Glomerular endothelial cell (primary cell): ENCODE measurements around the gene FOXK2. TPM values are rescaled to one million over a fixed set of nuclear protein-coding genes. Genes with fewer than 3 reads are reported as not detected.
"Not testable (repeated sequence)": the region's sequence is repeated elsewhere in the genome, so short reads cannot be mapped to it uniquely, and the experiment has no call there.

Experiments used
- DNase-seq: peaks from one replicate; pipeline ENCODE4 v3.0.0-alpha.2; 2011; ENCODE audit warnings: low read depth, low spot score; ENCODE audit errors: extremely low read depth
- total RNA-seq: library from RNA; depleted of rRNA; stranded (reverse); fragments of >200 nt; gene quantifications from 2 replicates; pipeline ENCODE4 v1.2.3, GENCODE V29; 2015

FOXK2 gene
- total RNA-seq, 1 donor from 2014 or later: 55.0 TPM

GRCh38 chr17:82561429-82562035, 42.0 kb downstream of the FOXK2 start:
- DNase-seq: no peak

GRCh38 chr17:82562718-82563220, 43.2 kb downstream of the FOXK2 start:
- not testable (repeated sequence) for DNase-seq

GRCh38 chr17:82563318-82563717, 43.8 kb downstream of the FOXK2 start:
- DNase-seq: no peak

DNA sequence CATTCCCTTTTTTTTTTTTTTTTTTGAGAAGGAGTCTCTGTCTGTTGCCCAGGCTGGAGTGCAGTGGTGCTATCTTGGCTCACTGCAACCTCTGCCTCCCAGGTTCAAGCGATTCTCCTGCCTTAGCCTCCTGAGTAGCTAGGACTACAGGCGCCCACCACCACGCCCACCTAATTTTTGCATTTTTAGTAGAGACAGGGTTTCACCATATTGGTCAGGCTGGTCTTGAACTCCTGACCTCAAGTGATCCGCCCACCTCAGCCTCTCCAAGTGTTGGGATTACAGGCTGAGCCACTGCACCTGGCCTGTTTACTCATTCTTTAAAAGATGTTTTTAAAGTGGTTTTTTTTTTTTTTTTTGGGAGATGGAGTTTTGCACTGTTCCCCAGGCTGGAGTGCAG, 44.2 kb downstream of the FOXK2 start:
- DNase-seq: not testable (repeated sequence)

DNA sequence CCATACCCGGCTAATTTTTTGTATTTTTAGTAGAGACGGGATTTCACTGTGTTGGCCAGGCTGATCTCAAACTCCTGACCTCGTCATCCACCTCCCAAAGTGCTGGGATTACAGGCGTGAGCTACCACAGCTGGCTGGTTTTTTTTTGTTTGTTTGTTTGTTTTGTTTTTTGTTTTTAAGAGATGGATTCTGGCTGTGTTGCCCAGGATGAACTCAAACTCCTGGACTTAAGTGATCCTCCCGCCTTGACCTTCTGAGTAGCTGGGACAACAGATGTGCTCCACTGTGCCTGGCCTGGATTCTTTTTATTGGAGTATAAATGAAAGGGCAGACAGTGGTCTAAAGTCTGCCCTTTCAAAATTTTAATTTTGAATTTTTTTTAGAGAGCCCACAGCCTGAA, 44.7 kb downstream of the FOXK2 start:
- DNase-seq: no peak

DNA sequence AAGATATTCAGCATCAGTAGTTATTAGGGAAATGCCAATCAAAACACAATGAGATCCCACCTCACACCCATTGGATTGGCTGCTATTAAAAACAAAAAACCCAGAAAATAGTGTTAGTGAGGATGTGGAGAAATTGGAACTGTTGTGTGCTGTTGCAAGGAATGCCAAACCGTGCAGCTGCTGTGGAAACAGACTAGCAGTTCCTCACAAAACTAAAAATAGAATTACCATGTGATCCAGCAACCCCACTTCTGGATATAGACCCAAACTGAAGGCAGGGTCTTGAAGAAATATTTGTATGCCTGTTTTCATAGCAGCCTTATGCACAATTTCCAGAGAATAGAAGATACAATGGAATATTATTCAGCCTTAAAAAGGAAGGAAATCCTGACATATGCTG, 46.0 kb downstream of the FOXK2 start:
- DNase-seq: no peak

- no peak for DNase-seq
Observed at GRCh38 chr17:82566129-82566960, 46.8 kb downstream of the FOXK2 start.

GRCh38 chr17:82567286-82567685, 47.8 kb downstream of the FOXK2 start:
- DNase-seq: no peak

DNA sequence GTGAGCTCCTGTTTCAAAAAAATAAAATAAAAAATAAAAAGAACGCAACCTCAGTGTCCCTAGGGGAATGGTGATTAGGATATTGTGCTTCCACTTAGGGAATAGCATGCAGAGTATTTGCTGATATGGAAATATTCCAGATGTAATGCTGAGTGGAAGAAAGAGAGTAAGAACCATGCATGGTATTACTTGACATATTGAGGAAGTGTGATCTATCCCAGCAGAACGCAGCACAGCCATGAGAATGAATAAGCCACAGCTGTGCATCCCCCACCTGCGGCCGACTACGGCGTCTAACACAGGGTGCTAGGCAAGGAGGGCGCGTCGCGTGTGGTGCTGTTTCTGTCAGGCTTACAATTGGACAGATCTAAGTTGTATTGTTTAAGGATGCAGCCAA, 49.5 kb downstream of the FOXK2 start:
- DNase-seq: no peak

GRCh38 chr17:82569621-82570020, 50.1 kb downstream of the FOXK2 start:
- no peak for DNase-seq

GRCh38 chr17:82570277-82570676, 50.7 kb downstream of the FOXK2 start:
- DNase-seq: no peak

- no peak for DNase-seq
Observed at GRCh38 chr17:82571855-82572254, 52.3 kb downstream of the FOXK2 start.

- DNase-seq: no peak
Observed at GRCh38 chr17:82574041-82574440, 54.5 kb downstream of the FOXK2 start.

DNA sequence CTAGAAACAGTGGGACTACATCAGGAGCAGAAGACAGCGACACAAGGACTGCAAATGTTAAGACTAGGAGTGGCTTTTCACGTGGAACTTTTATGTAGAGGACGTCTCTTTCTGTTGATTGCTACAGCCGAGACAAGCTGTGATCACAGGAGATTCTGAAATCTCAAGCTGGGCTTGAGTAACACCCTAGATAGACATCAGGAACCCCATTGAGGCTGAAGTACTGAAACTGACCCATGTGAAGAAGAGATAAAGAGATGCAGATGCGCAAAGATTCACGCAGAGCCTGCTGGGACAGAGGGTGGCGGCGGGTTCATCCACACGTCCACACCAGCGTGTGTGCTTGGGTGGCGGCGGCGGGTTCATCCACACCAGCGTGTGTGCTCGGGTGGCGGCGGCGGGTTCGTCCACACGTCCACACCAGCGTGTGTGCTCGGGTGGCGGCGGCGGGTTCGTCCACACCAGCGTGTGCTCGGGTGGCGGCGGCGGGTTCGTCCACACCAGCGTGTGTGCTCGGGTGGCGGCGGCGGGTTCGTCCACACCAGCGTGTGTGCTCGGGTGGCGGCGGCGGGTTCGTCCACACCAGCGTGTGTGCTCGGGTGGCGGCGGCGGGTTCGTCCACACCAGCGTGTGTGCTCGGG, 56.2 kb downstream of the FOXK2 start:
- DNase-seq: not testable (repeated sequence)

- no peak for DNase-seq
Observed at GRCh38 chr17:82577300-82577699, 57.8 kb downstream of the FOXK2 start.

- not testable (repeated sequence) for DNase-seq
Observed at GRCh38 chr17:82579969-82580368, 60.4 kb downstream of the FOXK2 start.

GRCh38 chr17:82582213-82582612, 62.7 kb downstream of the FOXK2 start:
- no peak for DNase-seq

DNA sequence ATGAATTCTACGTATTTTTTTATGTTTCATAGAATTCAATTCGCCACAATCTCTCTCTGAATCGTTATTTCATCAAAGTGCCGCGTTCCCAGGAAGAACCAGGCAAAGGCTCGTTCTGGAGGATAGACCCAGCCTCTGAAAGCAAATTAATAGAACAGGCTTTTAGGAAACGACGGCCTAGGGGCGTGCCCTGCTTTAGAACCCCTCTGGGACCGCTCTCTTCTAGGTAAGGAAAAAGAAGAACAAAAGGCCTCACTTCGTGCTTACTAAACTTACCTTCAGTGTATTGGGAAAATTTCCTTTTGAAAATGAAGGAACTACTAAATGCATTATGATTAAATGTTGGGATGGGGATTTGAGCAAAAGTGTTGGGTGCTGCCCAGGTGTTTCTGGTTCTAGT, 63.2 kb downstream of the FOXK2 start:
- no peak for DNase-seq

- no peak for DNase-seq
Observed at GRCh38 chr17:82583720-82584234, 64.2 kb downstream of the FOXK2 start.

GRCh38 chr17:82585935-82586575, 66.5 kb downstream of the FOXK2 start:
- not testable (repeated sequence) for DNase-seq
